ENCODE measurements around the gene AGL. TPM values are rescaled to one million over a fixed set of nuclear protein-coding genes. Genes with fewer than 3 reads are reported as not detected.

AGL gene
- total RNA-seq, 4 donors from 2014 or later = 22.6 to 34.4 (median 30.4) TPM

GRCh38 chr1:99816656-99817055, 33.5 kb upstream of the AGL start:
- TF ChIP-seq CTCF (IDR thresholded peaks at IDR 0.05; ENCODE audit: low read depth) = no peak

GRCh38 chr1:99818063-99818699, 32.0 kb upstream of the AGL start:
- TF ChIP-seq CTCF (IDR thresholded peaks at IDR 0.05; ENCODE audit: low read depth) = no peak

GRCh38 chr1:99820546-99820945, 29.6 kb upstream of the AGL start:
- TF ChIP-seq CTCF (IDR thresholded peaks at IDR 0.05; ENCODE audit: low read depth) = no peak

GRCh38 chr1:99825098-99825497, 25.1 kb upstream of the AGL start:
- no peak for TF ChIP-seq CTCF (IDR thresholded peaks at IDR 0.05; ENCODE audit: low read depth)

GRCh38 chr1:99825702-99826101, 24.5 kb upstream of the AGL start:
- TF ChIP-seq CTCF (IDR thresholded peaks at IDR 0.05; ENCODE audit: low read depth) = no peak

- TF ChIP-seq CTCF (IDR thresholded peaks at IDR 0.05; ENCODE audit: low read depth) = no peak
Measured at GRCh38 chr1:99827970-99828369, 22.2 kb upstream of the AGL start.

GRCh38 chr1:99829269-99829668, 20.9 kb upstream of the AGL start:
- TF ChIP-seq CTCF (IDR thresholded peaks at IDR 0.05; ENCODE audit: low read depth) = no peak

Data from subcutaneous adipose tissue (tissue), 4 donors.